Jurkat, Clone E6-1 (cell line): Measurements from ENCODE around the gene CXCL12.

Source experiments
- DNase-seq: peaks from one replicate; pipeline ENCODE4 v3.0.0-alpha.2; 2011; ENCODE audit warnings: low read depth, low spot score
- H3K4me3 ChIP-seq: 2 replicates; pipeline ENCODE4 v1.5.1; 2011; ENCODE audit warnings: mild to moderate bottlenecking, low read length, control low read depth, moderate library complexity

Gene CXCL12

GRCh38 chr10:44370731-44371248 is 14.1 kb downstream of the CXCL12 start:
- DNase-seq, result no peak
- no peak overlapping the region for H3K4me3 ChIP-seq

GRCh38 chr10:44369854-44370253 is 15.0 kb downstream of the CXCL12 start:
- no peak for DNase-seq
- no peak overlapping the region for H3K4me3 ChIP-seq

GRCh38 chr10:44369296-44369695 is 15.6 kb downstream of the CXCL12 start:
- no peak overlapping the region for H3K4me3 ChIP-seq
- DNase-seq, result no peak

GRCh38 chr10:44368637-44369036 is 16.3 kb downstream of the CXCL12 start:
- DNase-seq, result no peak

GRCh38 chr10:44366941-44367630 is 17.8 kb downstream of the CXCL12 start:
- no peak overlapping the region for H3K4me3 ChIP-seq
- no peak for DNase-seq

More at GRCh38 chr10:44368637-44369036, 16.3 kb downstream of the CXCL12 start:
- H3K4me3 ChIP-seq, result no peak overlapping the region

- DNase-seq, result no peak
Observed at GRCh38 chr10:44364566-44364965, 20.3 kb downstream of the CXCL12 start.

GRCh38 chr10:44363716-44364115 is 21.2 kb downstream of the CXCL12 start:
- no peak overlapping the region for H3K4me3 ChIP-seq
- DNase-seq, result no peak

More at GRCh38 chr10:44364566-44364965, 20.3 kb downstream of the CXCL12 start:
- H3K4me3 ChIP-seq, result no peak overlapping the region

GRCh38 chr10:44362866-44363711 is 21.8 kb downstream of the CXCL12 start:
- no peak for DNase-seq
- H3K4me3 ChIP-seq, result no peak overlapping the region

- DNase-seq, result no peak
- no peak overlapping the region for H3K4me3 ChIP-seq
Observed at GRCh38 chr10:44361109-44361508, 23.8 kb downstream of the CXCL12 start.

- H3K4me3 ChIP-seq, result no peak overlapping the region
- DNase-seq, result no peak
Observed at GRCh38 chr10:44358080-44358771, 26.7 kb downstream of the CXCL12 start.

- no peak for DNase-seq
- H3K4me3 ChIP-seq, result no peak overlapping the region
Observed at GRCh38 chr10:44357023-44357540, 27.8 kb downstream of the CXCL12 start.

- DNase-seq, result no peak
- H3K4me3 ChIP-seq, result no peak overlapping the region
Observed at GRCh38 chr10:44356139-44357022, 28.5 kb downstream of the CXCL12 start.

GRCh38 chr10:44355630-44356029 is 29.3 kb downstream of the CXCL12 start:
- H3K4me3 ChIP-seq, result no peak overlapping the region
- no peak for DNase-seq

GRCh38 chr10:44354771-44355170 is 30.1 kb downstream of the CXCL12 start:
- no peak for DNase-seq
- no peak overlapping the region for H3K4me3 ChIP-seq

GRCh38 chr10:44353721-44354120 is 31.2 kb downstream of the CXCL12 start:
- DNase-seq, result no peak
- H3K4me3 ChIP-seq, result no peak overlapping the region

- DNase-seq, result no peak
- no peak overlapping the region for H3K4me3 ChIP-seq
Observed at GRCh38 chr10:44353128-44353390, 31.8 kb downstream of the CXCL12 start.

- DNase-seq, result no peak
- no peak overlapping the region for H3K4me3 ChIP-seq
Observed at GRCh38 chr10:44352316-44353127, 32.4 kb downstream of the CXCL12 start.

- no peak for DNase-seq
- H3K4me3 ChIP-seq, result no peak overlapping the region
Observed at GRCh38 chr10:44348496-44348895, 36.4 kb downstream of the CXCL12 start.
